ENCODE results near the gene EPHB2. TPM values are rescaled to one million over a fixed set of nuclear protein-coding genes. Genes with fewer than 3 reads are reported as not detected.

EPHB2 gene
- total and polyA plus RNA-seq, 2 donors (not counting 3 experiments of a cell fraction or from before 2014, with no cell fraction given), result 50.8 to 69.1 TPM

- Histone ChIP-seq H3K4me1 (ENCODE audit: control insufficient read depth, extremely low read depth, insufficient read depth, low read length) (no peaks in the 10 kb centered on the region), H3K9ac (replicated peaks; ENCODE audit: extremely low read depth, insufficient read depth, low read length) (no peak overlapping the region), H3K9me3 (replicated peaks; ENCODE audit: control insufficient read depth, insufficient read depth, low read length) (no peaks in the 10 kb centered on the region), H3K36me3 (ENCODE audit: control insufficient read depth in 2 of 2, extremely low read depth in 1 of 2, insufficient read depth in 2 of 2, low read length in 2 of 2) (no peaks in the 10 kb centered on the region), H3K79me2 (ENCODE audit: control insufficient read depth, insufficient read depth, low read length) (no peaks in the 10 kb centered on the region), H3K27ac (ENCODE audit: insufficient read depth, low read depth, low read length) (no peak overlapping the region), H4K20me1 (replicated peaks; ENCODE audit: control insufficient read depth, extremely low read depth, insufficient read depth, low read length) (no peaks in the 10 kb centered on the region), H3K4me3 (replicated peaks in 1 of 3; ENCODE audit: insufficient read depth in 1 of 3, low read depth in 1 of 3, low read length in 3 of 3) (no peak overlapping the region), H2AFZ (ENCODE audit: low read depth, low read length) (no peak overlapping the region), H3K4me2 (ENCODE audit: insufficient read depth, low read length) (no peak overlapping the region), H3K27me3 (ENCODE audit: control insufficient read depth in 2 of 2, insufficient read depth in 2 of 2, low read length in 2 of 2) (peaks cover 36 to 47% of the 10 kb centered on the region in 2 experiments), H3K9me1 (replicated peaks; ENCODE audit: control insufficient read depth, extremely low read depth, insufficient read depth, low read length) (no peaks in the 10 kb centered on the region)
- BruUV-seq (replicated peaks), result no TSS peak
- ChIA-PET POLR2A (no interaction called here), CTCF (interaction anchor here (1.2 to 1.6 kb wide), 2 partner anchors 11 to 12 kb away, joined by 3 to 5 read pairs; no protein-coding TSS in a partner anchor)
- no peak for FAIRE-seq
- no peak for DNase-seq (ENCODE audit: low read depth, low spot score)
- dilution Hi-C loops (cut with MboI; ENCODE audit: extremely low pct_ligation_motif_present, low sequenced_read_pairs), result loop anchor here (25.0 kb wide), 1 partner anchor 289 kb away; the partner anchor contains the start of gene C1QB
- no peak for TF ChIP-seq POLR2AphosphoS5 (IDR thresholded peaks at IDR 0.05; ENCODE audit: insufficient read depth, low read depth, low read length)
- no peak for TF ChIP-seq JUN (IDR thresholded peaks at IDR 0.05; ENCODE audit: borderline replicate concordance, insufficient read depth, insufficient read length, low read depth)
- no peak for TF ChIP-seq FOS (IDR thresholded peaks at IDR 0.05; ENCODE audit: borderline replicate concordance, insufficient read depth, low read length)
- no peak for TF ChIP-seq EZH2 (IDR thresholded peaks at IDR 0.05; ENCODE audit: borderline replicate concordance, low read depth, low read length, severe bottlenecking)
- TF ChIP-seq MAX (IDR thresholded peaks at IDR 0.05; ENCODE audit: insufficient read depth, insufficient read length), result no peak
- no peak for TF ChIP-seq POLR2A (IDR thresholded peaks at IDR 0.05; ENCODE audit: low read depth, low read length)
- TF ChIP-seq MYC (IDR thresholded peaks at IDR 0.05; ENCODE audit: low read depth, low read length), result no peak
- TF ChIP-seq GATA2 (IDR thresholded peaks at IDR 0.05; ENCODE audit: insufficient read depth, insufficient read length, low read depth, low read length), result no peak
- TF ChIP-seq, protein P1, sequence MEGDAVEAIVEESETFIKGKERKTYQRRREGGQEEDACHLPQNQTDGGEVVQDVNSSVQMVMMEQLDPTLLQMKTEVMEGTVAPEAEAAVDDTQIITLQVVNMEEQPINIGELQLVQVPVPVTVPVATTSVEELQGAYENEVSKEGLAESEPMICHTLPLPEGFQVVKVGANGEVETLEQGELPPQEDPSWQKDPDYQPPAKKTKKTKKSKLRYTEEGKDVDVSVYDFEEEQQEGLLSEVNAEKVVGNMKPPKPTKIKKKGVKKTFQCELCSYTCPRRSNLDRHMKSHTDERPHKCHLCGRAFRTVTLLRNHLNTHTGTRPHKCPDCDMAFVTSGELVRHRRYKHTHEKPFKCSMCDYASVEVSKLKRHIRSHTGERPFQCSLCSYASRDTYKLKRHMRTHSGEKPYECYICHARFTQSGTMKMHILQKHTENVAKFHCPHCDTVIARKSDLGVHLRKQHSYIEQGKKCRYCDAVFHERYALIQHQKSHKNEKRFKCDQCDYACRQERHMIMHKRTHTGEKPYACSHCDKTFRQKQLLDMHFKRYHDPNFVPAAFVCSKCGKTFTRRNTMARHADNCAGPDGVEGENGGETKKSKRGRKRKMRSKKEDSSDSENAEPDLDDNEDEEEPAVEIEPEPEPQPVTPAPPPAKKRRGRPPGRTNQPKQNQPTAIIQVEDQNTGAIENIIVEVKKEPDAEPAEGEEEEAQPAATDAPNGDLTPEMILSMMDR (IDR thresholded peaks at IDR 0.05; ENCODE audit: extremely low read depth in 1 of 2, insufficient read depth in 1 of 2, low read depth in 1 of 2, low read length in 2 of 2), result no peak
- intact Hi-C loops (cut with micrococcal nuclease), result no loop called here
Measured at GRCh38 chr1:22951796-22952195, 241.2 kb downstream of the EPHB2 start.
